SW 1271 (cell line): Measurements from ENCODE around the gene SOST.
"Not testable (repeated sequence)": the region's sequence is repeated elsewhere in the genome, so short reads cannot be mapped to it uniquely, and the experiment has no call there.

Experiments used
- DNase-seq, 2 experiments: peaks; one replicate each; lab custom pipeline; 2025; lab: John Stamatoyannopoulos, UW

SOST gene

DNA sequence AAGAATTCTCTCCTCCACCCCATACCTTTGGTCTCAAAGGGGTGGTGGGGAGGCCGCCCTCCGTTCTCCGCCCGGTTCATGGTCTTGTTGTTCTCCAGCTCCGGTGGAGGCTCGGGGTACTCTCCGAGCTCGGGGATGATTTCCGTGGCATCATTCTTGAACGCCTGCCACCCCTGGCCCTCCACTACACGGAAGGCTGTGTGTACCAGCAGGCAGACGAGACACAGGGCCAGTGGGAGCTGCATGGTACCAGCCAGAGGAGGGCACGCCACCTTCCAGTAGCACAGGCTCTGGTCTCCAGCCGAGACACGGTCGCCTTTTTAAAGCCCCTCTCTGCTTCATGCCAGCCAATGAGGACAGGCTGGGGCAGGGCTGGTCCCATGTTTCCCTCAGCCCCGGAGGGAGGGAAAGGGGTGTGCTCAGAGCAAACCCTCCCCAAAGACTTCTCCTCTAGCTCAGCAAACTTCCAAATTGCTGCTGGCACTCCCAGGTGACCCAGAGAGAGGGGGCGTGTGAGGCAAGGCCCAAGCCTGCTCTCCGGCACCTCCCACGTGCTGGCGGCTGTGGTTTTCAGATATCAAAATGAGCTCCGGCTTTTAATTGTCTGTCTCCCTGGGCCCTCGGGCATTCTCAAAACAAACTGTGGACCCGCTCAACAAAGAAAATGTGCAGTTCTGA is at the start of gene SOST:
Gene SOST (minus strand): TSS at position 295 of the 678 bp plus-strand sequence. CDS start 50 bp downstream, at position 245.
- no peak for DNase-seq

GRCh38 chr17:43808076-43808475 is 49.5 kb upstream of the SOST start:
- no peak for DNase-seq

GRCh38 chr17:43805117-43805516 is 46.5 kb upstream of the SOST start:
- DNase-seq, result no peak

DNA sequence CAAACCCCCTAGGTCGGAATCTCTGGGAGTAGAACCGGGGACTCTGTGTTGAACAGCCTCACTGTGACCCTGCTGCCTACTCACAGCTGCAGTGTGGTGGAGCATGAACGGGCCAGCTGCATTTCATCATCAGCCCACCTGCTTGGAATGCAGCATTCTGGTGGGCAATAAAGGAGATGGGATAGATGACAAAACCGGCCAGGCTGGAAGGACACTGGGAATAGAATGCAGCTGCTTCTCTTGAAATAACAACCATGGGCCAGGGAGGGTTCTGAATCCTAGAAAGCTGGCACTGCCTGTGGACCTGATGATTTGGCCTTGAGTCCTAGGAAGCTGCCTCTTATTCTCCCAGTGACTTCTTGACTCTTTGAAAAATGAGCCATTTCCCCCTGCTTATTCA is 45.2 kb upstream of the SOST start:
- DNase-seq, result no peak

GRCh38 chr17:43801844-43802243 is 43.3 kb upstream of the SOST start:
- no peak for DNase-seq

DNA sequence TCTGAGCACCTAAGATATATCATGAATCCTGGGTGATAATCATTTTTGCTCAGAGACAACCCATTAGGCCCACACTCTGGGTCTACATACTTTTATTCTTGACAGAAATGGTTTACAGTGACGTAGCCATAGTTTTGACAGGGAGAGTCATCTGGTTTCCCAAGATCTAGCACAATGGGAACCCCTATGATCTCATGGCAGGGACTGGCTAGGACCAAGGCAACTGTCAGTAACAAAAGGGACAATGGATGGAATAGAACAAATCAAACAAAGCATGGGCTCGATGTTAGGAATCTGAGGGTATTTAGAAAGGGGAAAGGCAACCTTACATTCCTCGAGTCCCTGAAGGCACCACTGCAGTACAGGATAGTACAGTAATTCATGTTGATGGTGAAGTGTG is 42.1 kb upstream of the SOST start:
- no peak for DNase-seq

GRCh38 chr17:43799047-43799446 is 40.5 kb upstream of the SOST start:
- no peak for DNase-seq

DNA sequence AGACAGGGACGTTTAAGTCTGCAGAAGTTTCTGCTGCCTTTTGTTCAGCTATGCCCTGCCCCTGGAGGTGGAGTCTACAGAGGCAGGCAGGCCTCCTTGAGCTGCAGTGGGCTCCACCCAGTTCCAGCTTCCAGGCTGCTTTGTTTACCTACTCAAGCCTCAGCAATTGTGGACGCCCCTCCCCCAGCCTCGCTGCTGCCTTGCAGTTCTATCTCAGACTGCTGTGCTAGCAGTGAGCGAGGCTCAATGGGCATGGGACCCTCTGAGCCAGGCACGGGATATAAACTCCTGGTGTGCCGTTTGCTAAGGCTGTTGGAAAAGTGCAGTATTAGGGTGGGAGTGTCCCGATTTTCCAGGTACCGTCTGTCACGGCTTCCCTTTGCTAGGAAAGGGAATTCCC is 39.4 kb upstream of the SOST start:
- not testable (repeated sequence) for DNase-seq

DNA sequence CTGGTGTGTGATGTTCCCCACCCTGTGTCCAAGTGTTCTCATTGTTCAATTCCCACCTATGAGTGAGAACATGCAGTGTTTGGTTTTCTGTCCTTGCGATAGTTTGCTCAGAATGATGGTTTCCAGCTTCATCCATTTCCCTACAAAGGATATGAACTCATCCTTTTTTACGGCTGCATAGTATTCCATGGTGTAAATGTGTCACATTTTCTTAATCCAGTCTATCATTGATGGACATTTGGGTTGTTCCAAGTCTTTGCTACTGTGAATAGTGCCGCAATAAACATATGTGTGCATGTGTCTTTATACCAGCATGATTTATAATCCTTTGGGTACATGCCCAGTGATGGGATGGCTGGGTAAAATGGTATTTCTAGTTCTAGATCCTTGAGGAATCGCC is 34.1 kb upstream of the SOST start:
- not testable (repeated sequence) for DNase-seq

DNA sequence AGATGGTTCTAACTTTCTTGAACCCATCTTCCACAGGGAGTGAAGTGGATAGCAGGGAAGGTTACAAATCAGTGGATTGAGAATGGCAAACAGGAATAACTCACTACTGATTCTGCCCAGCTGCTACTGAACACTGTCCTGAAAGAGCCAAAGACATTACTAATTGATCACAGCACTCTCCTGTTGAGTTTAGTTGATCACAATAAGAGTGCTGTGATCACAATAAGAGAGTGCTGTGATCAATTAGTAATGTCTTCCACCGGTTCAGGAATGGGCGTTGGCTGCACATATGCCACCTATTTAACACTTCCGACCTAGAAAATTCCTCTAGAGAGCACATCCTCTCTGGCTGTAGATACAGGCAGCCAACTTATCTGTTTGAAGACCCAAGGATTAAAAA is 33.0 kb upstream of the SOST start:
- DNase-seq, result peak; percentile 42 to 79

DNA sequence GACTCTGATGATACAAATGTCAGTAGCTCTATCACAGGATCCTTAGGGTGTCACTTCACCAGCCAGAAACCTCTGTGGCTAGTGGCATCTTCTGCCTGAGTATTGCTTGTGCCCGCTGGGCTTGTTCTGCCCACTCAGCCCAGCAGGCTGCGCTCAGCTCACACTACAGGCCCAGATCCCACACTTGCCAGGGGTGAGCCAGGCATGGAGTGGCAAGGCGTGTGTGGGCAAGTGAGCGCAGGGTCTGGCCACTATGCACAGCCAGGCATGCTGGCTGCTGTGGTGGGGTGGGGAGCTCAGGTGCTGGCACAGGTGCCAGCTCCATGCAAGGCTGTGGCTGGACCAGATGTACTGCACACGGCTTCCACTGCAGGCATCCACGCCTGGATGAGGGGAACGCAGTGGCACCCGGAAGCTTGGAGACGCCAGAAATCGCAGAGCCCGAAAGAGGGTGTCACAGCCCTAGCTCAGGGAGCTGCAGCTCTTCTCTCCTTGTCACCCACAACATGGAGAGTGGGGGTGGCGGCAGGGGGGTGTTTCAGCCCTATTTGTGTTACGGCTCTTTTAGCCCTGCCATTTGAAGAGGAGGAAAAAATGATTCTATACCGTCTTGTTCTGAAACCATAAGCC is 31.8 kb upstream of the SOST start:
- DNase-seq, result no peak

DNA sequence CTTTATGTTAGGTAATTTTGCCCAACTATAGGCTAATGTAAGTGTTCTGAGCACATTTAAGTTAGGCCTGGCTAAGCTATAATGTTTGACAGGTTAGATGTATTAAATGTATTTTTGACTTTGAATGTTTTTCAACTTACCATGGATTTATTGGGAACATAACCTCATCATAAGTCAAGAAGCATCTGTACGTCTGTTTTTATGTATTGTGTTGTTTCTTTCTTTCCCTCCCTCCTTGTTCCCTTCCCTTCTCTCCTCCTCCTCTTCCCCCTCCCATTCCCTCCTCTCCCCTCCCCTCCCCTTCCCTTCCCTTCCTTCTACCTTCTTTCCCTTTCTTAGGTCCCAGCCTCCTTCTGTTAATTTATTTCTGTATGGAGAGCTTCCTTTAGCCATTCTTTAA is 30.9 kb upstream of the SOST start:
- no peak for DNase-seq

DNA sequence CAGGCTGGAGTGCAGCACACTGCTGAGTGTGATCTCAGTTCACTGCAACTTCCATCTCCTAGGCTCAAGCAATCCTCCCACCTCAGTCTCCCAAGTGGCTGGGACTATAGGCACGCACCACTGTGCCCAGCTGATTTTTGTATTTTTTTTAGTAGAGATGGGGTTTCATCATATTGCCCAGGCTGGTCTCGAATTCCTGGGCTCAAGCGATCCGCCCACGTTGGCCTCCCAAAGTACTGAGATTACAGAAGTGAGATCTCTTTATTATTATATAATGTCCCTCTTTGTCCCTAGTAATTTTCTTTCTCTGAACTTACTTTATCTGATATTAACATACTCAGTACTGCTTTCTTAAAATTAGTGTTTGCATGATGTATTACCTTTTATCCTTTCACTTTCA is 29.9 kb upstream of the SOST start:
- no peak for DNase-seq

DNA sequence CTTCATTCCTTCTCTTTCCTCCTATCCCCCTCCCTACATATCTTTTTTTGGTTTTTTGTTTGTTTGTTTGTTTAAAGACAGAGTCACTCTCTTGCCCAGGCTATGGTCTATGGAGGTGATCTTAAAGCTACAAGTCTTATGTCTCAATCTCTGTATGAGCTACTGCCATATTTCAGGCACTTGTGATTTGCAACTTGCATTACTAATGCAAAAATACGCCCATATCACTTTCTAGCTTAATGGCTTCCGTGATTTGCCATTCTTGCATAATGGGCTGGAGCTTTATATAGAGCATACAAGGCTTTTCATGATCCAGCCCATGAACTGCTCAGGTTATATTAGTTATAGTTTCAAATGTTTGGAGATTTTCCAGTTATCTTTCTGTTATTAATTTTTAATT is 29.1 kb upstream of the SOST start:
- no peak for DNase-seq

DNA sequence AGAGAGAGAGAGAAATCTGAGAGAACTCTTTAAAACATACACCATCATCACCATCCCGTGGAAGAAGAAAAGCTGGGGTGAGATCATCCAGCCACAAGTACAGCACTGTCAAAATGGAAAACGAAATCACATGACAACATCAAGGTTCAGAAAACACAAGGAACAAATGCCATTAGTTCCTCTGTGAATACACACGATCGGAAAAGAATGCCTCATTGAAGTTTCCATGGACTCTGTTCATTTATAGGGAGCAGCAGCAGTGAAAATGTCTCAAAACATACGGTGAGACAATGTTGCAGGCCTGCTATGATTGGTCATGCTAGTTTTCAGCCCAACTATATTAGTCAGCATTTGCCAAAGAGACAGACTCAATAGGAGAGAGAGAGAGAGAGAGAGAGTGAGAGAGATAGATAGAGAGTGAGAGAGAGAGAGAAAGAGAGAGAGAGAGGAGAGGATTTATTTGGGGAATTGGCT is 26.1 kb upstream of the SOST start:
- DNase-seq, result no peak

DNA sequence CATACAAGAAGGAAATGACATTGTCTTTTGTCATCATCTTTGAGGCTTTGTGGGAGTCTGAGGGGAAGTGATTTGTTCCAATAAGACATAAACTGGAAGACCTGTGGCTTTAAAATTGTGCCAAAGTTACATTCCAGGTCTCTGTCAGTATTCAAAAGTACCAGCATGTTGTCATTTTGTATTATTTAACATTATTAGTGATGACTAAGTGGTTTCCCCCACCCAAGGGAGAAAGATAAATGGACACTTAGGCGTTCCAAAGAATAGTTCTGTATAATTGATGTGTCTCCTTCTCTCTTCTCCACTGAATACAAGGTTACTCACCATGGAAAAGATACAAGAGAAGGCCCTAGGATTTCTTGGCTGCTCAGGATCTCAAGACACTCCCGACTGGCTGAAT is 25.5 kb upstream of the SOST start:
- no peak for DNase-seq

DNA sequence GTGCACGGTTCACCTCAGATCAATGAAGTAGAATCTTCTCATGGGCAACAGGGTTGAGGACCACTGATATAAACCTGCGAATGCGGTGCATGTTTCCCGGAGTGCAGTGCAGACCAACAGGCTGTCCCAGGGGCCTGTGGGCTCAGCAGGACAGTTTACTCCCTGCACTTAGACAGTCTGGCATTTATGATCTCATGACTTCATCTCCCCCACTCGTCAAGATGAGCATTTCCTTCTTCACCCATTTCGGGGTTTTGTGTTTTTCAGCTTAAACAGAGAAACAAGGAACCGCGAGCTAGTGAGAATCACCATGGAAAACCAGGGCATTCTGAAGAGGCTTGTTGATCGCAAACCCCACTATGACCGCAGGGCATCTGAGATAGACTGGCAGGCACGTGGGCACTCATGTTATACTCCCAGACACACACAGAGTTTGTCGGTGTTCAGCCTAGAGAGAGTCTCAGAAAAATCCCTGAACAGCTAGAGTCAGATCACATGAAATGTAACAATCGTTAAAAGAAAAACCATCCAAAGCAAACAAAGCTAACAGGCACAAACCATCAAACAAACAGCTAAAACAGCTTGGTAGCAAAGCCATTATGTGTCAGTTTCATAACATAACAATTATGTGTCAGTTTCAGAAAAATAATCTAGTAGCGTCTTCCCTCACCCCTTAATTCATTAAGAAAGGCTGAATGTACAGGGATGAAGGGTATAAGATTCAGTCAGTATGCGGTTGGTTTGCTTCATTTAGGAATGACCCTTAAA is 24.5 kb upstream of the SOST start:
- DNase-seq, result no peak

GRCh38 chr17:43780135-43780534 is 21.5 kb upstream of the SOST start, which contains the start of gene CFAP97D1:
Gene CFAP97D1, plus strand, starts transcription at chr17:43780435. Its CDS starts 28 bp downstream, at chr17:43780463.
- no peak for DNase-seq

- DNase-seq, result peak in 1 of 2 experiments; percentile 74
These were observed 20.8 kb upstream of the SOST start for GRCh38 chr17:43779145-43780125.

- peak; percentile 68 to 85 for DNase-seq
These were observed 19.9 kb upstream of the SOST start, which contains the start of gene DUSP3 for GRCh38 chr17:43778337-43779144. Gene DUSP3, minus strand, starts transcription at chr17:43778977. Its CDS starts 53 bp downstream, at chr17:43778924.
